ENCODE results near the gene CHIT1. TPM values are rescaled to one million over a fixed set of nuclear protein-coding genes. Genes with fewer than 3 reads are reported as not detected.

Gene CHIT1
- total and polyA plus RNA-seq, 9 of the 15 experiments (the other 6 are each of a cell fraction or from before 2014, with no cell fraction given): not detected

GRCh38 chr1:203267347-203267846, 37.9 kb upstream of the CHIT1 start (continued):
- no peak for TF ChIP-seq E4F1 (CRISPR knock-in tag; IDR thresholded peaks at IDR 0.05; ENCODE audit: borderline replicate concordance)
- no peak for TF ChIP-seq NCOR1 (IDR thresholded peaks at IDR 0.05)
- no peak for TF ChIP-seq FOXO4 (CRISPR knock-in tag; IDR thresholded peaks at IDR 0.05)
- no peak for TF ChIP-seq SREBF2 (CRISPR knock-in tag; IDR thresholded peaks at IDR 0.05)
- no peak for TF ChIP-seq POLR2AphosphoS2 (IDR thresholded peaks at IDR 0.05; ENCODE audit: low read length)
- TF ChIP-seq MYNN (IDR thresholded peaks at IDR 0.05): 0 out of 2 replicates have a peak, but pooled peaks have one; percentile 54
- no peak for TF ChIP-seq MYNN (CRISPR knock-in tag; IDR thresholded peaks at IDR 0.05)
- TF ChIP-seq POLR2AphosphoS5 (IDR thresholded peaks at IDR 0.05; ENCODE audit: control insufficient read depth, insufficient read depth, low read depth, low read length): no peak
- TF ChIP-seq BRF2 (IDR thresholded peaks at IDR 0.05; ENCODE audit: borderline replicate concordance, insufficient read depth, insufficient read length): no peak
- no peak for TF ChIP-seq ZNF398 (CRISPR knock-in tag; IDR thresholded peaks at IDR 0.05)
- TF ChIP-seq ZBTB11 (CRISPR knock-in tag; IDR thresholded peaks at IDR 0.05): no peak
- TF ChIP-seq E2F4 (CRISPR knock-in tag; IDR thresholded peaks at IDR 0.05; ENCODE audit: low read depth): no peak
- no peak for TF ChIP-seq KDM4B (IDR thresholded peaks at IDR 0.05; ENCODE audit: borderline replicate concordance in 2 of 2, low read depth in 1 of 2)
- no peak for TF ChIP-seq NFE2L1 (tag; IDR thresholded peaks at IDR 0.05; ENCODE audit: borderline replicate concordance, low read depth)
